Hepatocyte (in vitro differentiated cells): Measurements from ENCODE around the gene DISC1.
"Not testable (repeated sequence)": the region's sequence is repeated elsewhere in the genome, so short reads cannot be mapped to it uniquely, and the experiment has no call there.

Source experiments
- EZH2phosphoT487 ChIP-seq: fragments of 200-600 bp; sonication (generic); IDR thresholded peaks from one replicate; pipeline ENCODE4 v1.6.1; 2018; ENCODE audit warnings: antibody characterized with exemption, mild to moderate bottlenecking, low read depth, moderate library complexity; ENCODE audit not compliant: unreplicated experiment, severe bottlenecking
- TF ChIP-seq, protein P1 (sequence below): fragments of 200-600 bp; sonication (generic); IDR thresholded peaks from 2 replicates; pipeline ENCODE4 v1.5.1; 2016; ENCODE audit warnings: antibody characterized with exemption, mild to moderate bottlenecking; ENCODE audit not compliant: poor library complexity

- TF ChIP-seq, protein P1, sequence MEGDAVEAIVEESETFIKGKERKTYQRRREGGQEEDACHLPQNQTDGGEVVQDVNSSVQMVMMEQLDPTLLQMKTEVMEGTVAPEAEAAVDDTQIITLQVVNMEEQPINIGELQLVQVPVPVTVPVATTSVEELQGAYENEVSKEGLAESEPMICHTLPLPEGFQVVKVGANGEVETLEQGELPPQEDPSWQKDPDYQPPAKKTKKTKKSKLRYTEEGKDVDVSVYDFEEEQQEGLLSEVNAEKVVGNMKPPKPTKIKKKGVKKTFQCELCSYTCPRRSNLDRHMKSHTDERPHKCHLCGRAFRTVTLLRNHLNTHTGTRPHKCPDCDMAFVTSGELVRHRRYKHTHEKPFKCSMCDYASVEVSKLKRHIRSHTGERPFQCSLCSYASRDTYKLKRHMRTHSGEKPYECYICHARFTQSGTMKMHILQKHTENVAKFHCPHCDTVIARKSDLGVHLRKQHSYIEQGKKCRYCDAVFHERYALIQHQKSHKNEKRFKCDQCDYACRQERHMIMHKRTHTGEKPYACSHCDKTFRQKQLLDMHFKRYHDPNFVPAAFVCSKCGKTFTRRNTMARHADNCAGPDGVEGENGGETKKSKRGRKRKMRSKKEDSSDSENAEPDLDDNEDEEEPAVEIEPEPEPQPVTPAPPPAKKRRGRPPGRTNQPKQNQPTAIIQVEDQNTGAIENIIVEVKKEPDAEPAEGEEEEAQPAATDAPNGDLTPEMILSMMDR: not testable (repeated sequence)
- not testable (repeated sequence) for TF ChIP-seq EZH2phosphoT487
Measured at GRCh38 chr1:231625042-231625441, 1.5 kb upstream of the DISC1 start.
